OCI-LY3 (cell line): ENCODE results near the gene TIMM22.

Source experiments
- EZH2phosphoT487 ChIP-seq: fragments of 200-600 bp; shearing (Covaris generic); IDR thresholded peaks from 2 replicates; pipeline ENCODE4 v1.6.1; 2018; ENCODE audit warnings: antibody characterized with exemption, mixed run types, low read depth
- TF ChIP-seq, protein P1 (sequence below): fragments of 200-600, 300-600 bp; sonication (generic); IDR thresholded peaks from 2 replicates; pipeline ENCODE4 v1.5.1; 2014; ENCODE audit warnings: antibody characterized with exemption, low read length, low read depth

DNA sequence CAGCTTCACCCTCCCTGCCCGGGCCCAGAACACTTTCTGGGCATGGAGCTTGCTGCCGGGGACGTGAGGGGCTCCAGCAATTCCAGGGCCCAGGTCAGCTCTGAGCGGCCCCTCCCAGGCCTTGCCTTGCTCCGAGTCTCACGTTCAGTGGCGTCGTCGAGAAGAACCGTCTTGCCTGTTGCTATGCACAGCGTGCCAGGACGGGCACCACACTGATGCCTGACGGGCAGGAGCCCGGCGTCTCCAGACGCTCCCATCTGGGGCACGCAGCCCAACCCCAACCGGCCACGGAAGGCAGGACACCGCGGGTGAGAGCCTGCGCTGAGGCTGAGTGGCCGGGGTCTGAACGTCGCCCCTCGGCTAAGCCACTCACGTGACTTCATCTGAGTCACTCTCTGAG, 27.1 kb downstream of the TIMM22 start:
- TF ChIP-seq, protein P1, sequence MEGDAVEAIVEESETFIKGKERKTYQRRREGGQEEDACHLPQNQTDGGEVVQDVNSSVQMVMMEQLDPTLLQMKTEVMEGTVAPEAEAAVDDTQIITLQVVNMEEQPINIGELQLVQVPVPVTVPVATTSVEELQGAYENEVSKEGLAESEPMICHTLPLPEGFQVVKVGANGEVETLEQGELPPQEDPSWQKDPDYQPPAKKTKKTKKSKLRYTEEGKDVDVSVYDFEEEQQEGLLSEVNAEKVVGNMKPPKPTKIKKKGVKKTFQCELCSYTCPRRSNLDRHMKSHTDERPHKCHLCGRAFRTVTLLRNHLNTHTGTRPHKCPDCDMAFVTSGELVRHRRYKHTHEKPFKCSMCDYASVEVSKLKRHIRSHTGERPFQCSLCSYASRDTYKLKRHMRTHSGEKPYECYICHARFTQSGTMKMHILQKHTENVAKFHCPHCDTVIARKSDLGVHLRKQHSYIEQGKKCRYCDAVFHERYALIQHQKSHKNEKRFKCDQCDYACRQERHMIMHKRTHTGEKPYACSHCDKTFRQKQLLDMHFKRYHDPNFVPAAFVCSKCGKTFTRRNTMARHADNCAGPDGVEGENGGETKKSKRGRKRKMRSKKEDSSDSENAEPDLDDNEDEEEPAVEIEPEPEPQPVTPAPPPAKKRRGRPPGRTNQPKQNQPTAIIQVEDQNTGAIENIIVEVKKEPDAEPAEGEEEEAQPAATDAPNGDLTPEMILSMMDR: no peak
- TF ChIP-seq EZH2phosphoT487: no peak
